NCI-H526 treated with DMSO at 0.1 percent for 48 hours (cell line): Measurements from ENCODE around the gene VCX.
"Not testable (repeated sequence)": the region's sequence is repeated elsewhere in the genome, so short reads cannot be mapped to it uniquely, and the experiment has no call there.

ENCODE experiments used
- DNase-seq: peaks from one replicate; lab custom pipeline; 2025; lab: John Stamatoyannopoulos, UW

Gene VCX

GRCh38 chrX:7842871-7843270 lies at the start of gene VCX:
Gene VCX (plus strand): TSS chrX:7843171. CDS start chrX:7843204, 33 bp downstream.
- DNase-seq: not testable (repeated sequence)

GRCh38 chrX:7798327-7798726 lies 44.6 kb upstream of the VCX start:
- no peak for DNase-seq

- no peak for DNase-seq
These were observed 41.3 kb upstream of the VCX start for GRCh38 chrX:7801711-7802110.

GRCh38 chrX:7815166-7815805 lies 27.7 kb upstream of the VCX start:
- no peak for DNase-seq

- DNase-seq: no peak
These were observed 14.4 kb upstream of the VCX start for GRCh38 chrX:7828594-7828993.

- DNase-seq: no peak
These were observed 1.7 kb upstream of the VCX start for GRCh38 chrX:7841084-7841805.

- DNase-seq: no peak
These were observed 9.2 kb downstream of the VCX start for GRCh38 chrX:7852166-7852565.

GRCh38 chrX:7872042-7872441 lies 29.1 kb downstream of the VCX start:
- no peak for DNase-seq

- no peak for DNase-seq
These were observed 34.0 kb downstream of the VCX start for GRCh38 chrX:7876957-7877356.

GRCh38 chrX:7889135-7889534 lies 46.2 kb downstream of the VCX start:
- no peak for DNase-seq

- DNase-seq: no peak
These were observed 46.7 kb downstream of the VCX start for GRCh38 chrX:7889680-7890079.

GRCh38 chrX:7891928-7892327 lies 49.0 kb downstream of the VCX start:
- no peak for DNase-seq
